Measurements from ENCODE around the gene DOCK3. TPM values are rescaled to one million over a fixed set of nuclear protein-coding genes. Genes with fewer than 3 reads are reported as not detected.

The DOCK3 gene
- total and polyA plus RNA-seq, 10 of the 15 experiments (the other 5 are each of a cell fraction or from before 2014, with no cell fraction given), result 0.02 to 0.52 (median 0.04) TPM; not detected in 5

GRCh38 chr3:51384726-51385473, 710.2 kb downstream of the DOCK3 start, which contains the start of gene MANF (continued):
- TF ChIP-seq CBX5 (IDR thresholded peaks at IDR 0.05; ENCODE audit: low read depth), result no peak
- TF ChIP-seq ETV6 (conservative IDR thresholded peaks at IDR 0.05 in 1 of 2, IDR thresholded peaks at IDR 0.05 in 1 of 2; ENCODE audit: borderline replicate concordance in 1 of 2, low read depth in 1 of 2), result no peak
- TF ChIP-seq SMARCA5 (IDR thresholded peaks at IDR 0.05), result 0 out of 2 replicates have a peak, but pooled peaks have one; percentile 37
- TF ChIP-seq TBL1XR1 (IDR thresholded peaks at IDR 0.05; ENCODE audit: low read depth, low read length), result no peak
- no peak for TF ChIP-seq IRF5 (IDR thresholded peaks at IDR 0.05; ENCODE audit: borderline replicate concordance)
- TF ChIP-seq ZNF592 (IDR thresholded peaks at IDR 0.05), result no peak
- TF ChIP-seq RBBP5 (conservative IDR thresholded peaks at IDR 0.05), result no peak
- TF ChIP-seq, protein P1, sequence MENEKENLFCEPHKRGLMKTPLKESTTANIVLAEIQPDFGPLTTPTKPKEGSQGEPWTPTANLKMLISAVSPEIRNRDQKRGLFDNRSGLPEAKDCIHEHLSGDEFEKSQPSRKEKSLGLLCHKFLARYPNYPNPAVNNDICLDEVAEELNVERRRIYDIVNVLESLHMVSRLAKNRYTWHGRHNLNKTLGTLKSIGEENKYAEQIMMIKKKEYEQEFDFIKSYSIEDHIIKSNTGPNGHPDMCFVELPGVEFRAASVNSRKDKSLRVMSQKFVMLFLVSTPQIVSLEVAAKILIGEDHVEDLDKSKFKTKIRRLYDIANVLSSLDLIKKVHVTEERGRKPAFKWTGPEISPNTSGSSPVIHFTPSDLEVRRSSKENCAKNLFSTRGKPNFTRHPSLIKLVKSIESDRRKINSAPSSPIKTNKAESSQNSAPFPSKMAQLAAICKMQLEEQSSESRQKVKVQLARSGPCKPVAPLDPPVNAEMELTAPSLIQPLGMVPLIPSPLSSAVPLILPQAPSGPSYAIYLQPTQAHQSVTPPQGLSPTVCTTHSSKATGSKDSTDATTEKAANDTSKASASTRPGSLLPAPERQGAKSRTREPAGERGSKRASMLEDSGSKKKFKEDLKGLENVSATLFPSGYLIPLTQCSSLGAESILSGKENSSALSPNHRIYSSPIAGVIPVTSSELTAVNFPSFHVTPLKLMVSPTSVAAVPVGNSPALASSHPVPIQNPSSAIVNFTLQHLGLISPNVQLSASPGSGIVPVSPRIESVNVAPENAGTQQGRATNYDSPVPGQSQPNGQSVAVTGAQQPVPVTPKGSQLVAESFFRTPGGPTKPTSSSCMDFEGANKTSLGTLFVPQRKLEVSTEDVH (IDR thresholded peaks at IDR 0.05; ENCODE audit: low read depth, partially characterized antibody), result no peak
- TF ChIP-seq CREB1 (IDR thresholded peaks at IDR 0.05; ENCODE audit: low read depth), result peak; percentile 97
- TF ChIP-seq MEF2B (IDR thresholded peaks at IDR 0.05; ENCODE audit: partially characterized antibody, poor library complexity, severe bottlenecking), result no peak
- peak; percentile 81 for TF ChIP-seq RUNX3 (IDR thresholded peaks at IDR 0.05; ENCODE audit: low read length)
- TF ChIP-seq BACH1 (IDR thresholded peaks at IDR 0.05; ENCODE audit: borderline replicate concordance), result peak; percentile 68; the same call in 1 of the 2 replicates
- peak; percentile 72 for TF ChIP-seq PKNOX1 (IDR thresholded peaks at IDR 0.05)
- TF ChIP-seq NR2C1 (IDR thresholded peaks at IDR 0.05), result peak; percentile 73
- 0 out of 4 replicates have a peak, but pooled peaks of 1 of the 2 experiments have one; percentile 30 for TF ChIP-seq SRF (IDR thresholded peaks at IDR 0.05; ENCODE audit: low read depth in 2 of 2, low read length in 2 of 2)
- TF ChIP-seq MTA2 (IDR thresholded peaks at IDR 0.05; ENCODE audit: low read depth), result no peak
